ENCODE measurements around the gene KXD1.

The KXD1 gene

GRCh38 chr19:18618236-18618635 lies 60.6 kb downstream of the KXD1 start:
- DNase-seq: no peak

Data from CD4-positive, alpha-beta T cell treated with Interleukin-4 for 4 hours (primary cell).